ENCODE data around the gene FSD1. TPM values are rescaled to one million over a fixed set of nuclear protein-coding genes. Genes with fewer than 3 reads are reported as not detected.
"Not testable (repeated sequence)": the region's sequence is repeated elsewhere in the genome, so short reads cannot be mapped to it uniquely, and the experiment has no call there.

The FSD1 gene
- total RNA-seq, 2 donors from 2014 or later: 6.4 TPM; not detected in 1

DNA sequence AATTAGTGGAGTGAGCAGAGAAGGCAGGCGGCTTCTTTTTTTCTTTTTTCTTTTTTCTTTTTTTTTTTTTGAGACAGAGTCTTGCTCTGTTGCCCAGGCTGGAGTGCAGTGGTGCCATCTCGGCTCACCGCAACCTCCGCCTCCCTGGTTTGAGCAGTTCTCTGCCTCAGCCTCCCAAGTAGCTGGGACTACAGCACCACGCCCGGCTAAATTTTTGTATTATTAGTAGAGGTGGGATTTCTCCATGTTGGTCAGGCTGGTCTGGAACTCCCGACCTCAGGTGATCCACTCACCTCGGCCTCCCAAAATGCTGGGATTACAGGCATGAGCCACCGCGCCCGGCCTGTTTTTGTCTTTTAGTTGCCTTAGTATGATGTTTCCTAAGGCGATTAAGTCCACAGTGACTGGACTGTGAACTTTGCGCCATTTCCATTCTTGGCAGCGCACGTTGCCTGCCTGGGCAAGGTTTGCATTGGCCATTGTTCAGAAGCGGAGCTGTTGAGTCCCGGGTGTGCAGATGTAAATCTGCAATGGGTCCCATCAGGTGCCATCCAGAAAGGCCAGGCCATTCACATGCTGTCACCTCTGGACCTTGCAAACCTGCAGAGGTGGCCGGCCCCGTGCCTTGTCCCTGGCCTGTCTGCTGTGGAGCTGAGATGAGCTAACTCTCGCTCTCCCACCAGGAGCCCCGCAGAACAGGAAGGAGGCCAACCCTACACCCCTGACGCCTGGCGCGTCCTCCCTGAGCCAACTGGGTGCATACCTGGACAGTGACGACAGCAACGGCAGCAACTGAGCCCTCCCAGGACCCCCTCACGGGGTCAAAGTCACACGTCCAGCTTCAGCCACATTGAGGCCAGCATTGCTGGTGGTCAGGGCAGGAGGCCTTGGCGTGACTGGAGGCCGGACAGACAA is 36.2 kb upstream of the FSD1 start:
- no peak for DNase-seq (ENCODE audit: low spot score)
- Histone ChIP-seq H3K4me1 (replicated peaks) (no peaks in the 10 kb centered on the region), H3K9me3 (no peaks in the 10 kb centered on the region), H3K27me3 (replicated peaks; ENCODE audit: insufficient read depth) (no peaks in the 10 kb centered on the region), H3K36me3 (peaks cover 0 to 7% of the 10 kb centered on the region in 2 donors), H3K4me3 (no peak overlapping the region), H3K27ac (peak overlapping the region in 1 of 2 donors; percentile 58)
- TF ChIP-seq POLR2AphosphoS5 (IDR thresholded peaks at IDR 0.05) (no peak), POLR2A (IDR thresholded peaks at IDR 0.05) (no peak)
- TF ChIP-seq, protein P1, sequence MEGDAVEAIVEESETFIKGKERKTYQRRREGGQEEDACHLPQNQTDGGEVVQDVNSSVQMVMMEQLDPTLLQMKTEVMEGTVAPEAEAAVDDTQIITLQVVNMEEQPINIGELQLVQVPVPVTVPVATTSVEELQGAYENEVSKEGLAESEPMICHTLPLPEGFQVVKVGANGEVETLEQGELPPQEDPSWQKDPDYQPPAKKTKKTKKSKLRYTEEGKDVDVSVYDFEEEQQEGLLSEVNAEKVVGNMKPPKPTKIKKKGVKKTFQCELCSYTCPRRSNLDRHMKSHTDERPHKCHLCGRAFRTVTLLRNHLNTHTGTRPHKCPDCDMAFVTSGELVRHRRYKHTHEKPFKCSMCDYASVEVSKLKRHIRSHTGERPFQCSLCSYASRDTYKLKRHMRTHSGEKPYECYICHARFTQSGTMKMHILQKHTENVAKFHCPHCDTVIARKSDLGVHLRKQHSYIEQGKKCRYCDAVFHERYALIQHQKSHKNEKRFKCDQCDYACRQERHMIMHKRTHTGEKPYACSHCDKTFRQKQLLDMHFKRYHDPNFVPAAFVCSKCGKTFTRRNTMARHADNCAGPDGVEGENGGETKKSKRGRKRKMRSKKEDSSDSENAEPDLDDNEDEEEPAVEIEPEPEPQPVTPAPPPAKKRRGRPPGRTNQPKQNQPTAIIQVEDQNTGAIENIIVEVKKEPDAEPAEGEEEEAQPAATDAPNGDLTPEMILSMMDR (IDR thresholded peaks at IDR 0.05): no peak
- intact Hi-C loops (cut with DNase I): loop anchor here (5.0 to 10.0 kb wide), 3 partner anchors 84 to 257 kb away; partner anchors contain the start of genes CHAF1A and SH3GL1
- WGBS: 88% methylated on average over 30 of the region's 30 CpGs

DNA sequence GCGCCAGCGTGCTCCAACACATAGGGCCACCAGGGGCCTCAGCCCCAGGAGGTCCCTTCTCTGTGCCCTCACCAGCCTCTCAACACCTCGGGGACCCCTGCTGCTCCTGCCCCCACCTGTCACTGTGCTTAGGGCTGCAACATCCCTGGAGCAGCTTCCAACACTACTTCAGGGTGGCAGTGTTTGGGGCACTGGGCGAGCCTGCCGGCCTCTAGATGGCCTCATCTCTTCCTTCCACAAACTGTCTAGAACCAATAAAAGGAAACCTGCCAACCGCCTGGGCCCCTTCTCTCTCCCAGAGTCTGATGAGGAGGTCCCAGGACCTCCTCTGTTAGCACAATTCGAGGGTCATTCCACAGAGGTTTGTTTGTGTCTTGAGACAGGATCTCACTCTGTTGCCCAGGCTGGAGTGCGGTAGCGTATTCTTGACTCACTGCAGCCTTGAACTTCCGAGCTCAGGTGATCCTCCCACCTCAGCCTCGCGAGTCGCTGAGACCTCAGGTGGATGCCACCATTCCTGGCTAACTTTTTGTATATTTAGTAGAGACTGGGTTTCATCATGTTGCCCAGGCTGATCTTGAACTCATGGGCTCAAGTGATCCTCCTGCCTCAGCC is 35.5 kb upstream of the FSD1 start:
- WGBS: 80% methylated on average over 13 of the region's 13 CpGs
- TF ChIP-seq POLR2AphosphoS5 (IDR thresholded peaks at IDR 0.05): no peak
- TF ChIP-seq, protein P1 (IDR thresholded peaks at IDR 0.05): no peak
- TF ChIP-seq POLR2A (IDR thresholded peaks at IDR 0.05): no peak
- intact Hi-C loops (cut with DNase I): loop anchor here (5.0 to 10.0 kb wide), 3 partner anchors 83 to 256 kb away; partner anchors contain the start of genes CHAF1A and SH3GL1

GRCh38 chr19:4272894-4273293 is 31.5 kb upstream of the FSD1 start:
- DNase-seq (ENCODE audit: low spot score): no peak
- no peaks in the 10 kb centered on the region for H3K36me3 ChIP-seq
- intact Hi-C loops (cut with DNase I): no loop called here
- TF ChIP-seq, protein P1 (IDR thresholded peaks at IDR 0.05): no peak
- TF ChIP-seq POLR2AphosphoS5 (IDR thresholded peaks at IDR 0.05) (no peak), POLR2A (IDR thresholded peaks at IDR 0.05) (no peak)
- no peaks in the 10 kb centered on the region for H3K9me3 ChIP-seq
- 59% methylated on average over 9 of the region's 10 CpGs for WGBS
- no peaks in the 10 kb centered on the region for H3K4me1 ChIP-seq (replicated peaks)
- H3K27me3 ChIP-seq (replicated peaks; ENCODE audit: insufficient read depth): no peaks in the 10 kb centered on the region
- H3K4me3 ChIP-seq: no peak overlapping the region
- no peak overlapping the region for H3K27ac ChIP-seq

More for the DNA sequence above, 35.5 kb upstream of the FSD1 start:
- no peaks in the 10 kb centered on the region for H3K27me3 ChIP-seq (replicated peaks; ENCODE audit: insufficient read depth)
- no peak overlapping the region for H3K27ac ChIP-seq
- H3K36me3 ChIP-seq: peaks cover 0 to 7% of the 10 kb centered on the region in 2 donors
- H3K4me1 ChIP-seq (replicated peaks): no peaks in the 10 kb centered on the region
- no peak for DNase-seq (ENCODE audit: low spot score)
- no peak overlapping the region for H3K4me3 ChIP-seq
- H3K9me3 ChIP-seq: no peaks in the 10 kb centered on the region

- not testable (repeated sequence) for H3K9me3 ChIP-seq
Observed at GRCh38 chr19:4274321-4274686, 30.1 kb upstream of the FSD1 start.

DNA sequence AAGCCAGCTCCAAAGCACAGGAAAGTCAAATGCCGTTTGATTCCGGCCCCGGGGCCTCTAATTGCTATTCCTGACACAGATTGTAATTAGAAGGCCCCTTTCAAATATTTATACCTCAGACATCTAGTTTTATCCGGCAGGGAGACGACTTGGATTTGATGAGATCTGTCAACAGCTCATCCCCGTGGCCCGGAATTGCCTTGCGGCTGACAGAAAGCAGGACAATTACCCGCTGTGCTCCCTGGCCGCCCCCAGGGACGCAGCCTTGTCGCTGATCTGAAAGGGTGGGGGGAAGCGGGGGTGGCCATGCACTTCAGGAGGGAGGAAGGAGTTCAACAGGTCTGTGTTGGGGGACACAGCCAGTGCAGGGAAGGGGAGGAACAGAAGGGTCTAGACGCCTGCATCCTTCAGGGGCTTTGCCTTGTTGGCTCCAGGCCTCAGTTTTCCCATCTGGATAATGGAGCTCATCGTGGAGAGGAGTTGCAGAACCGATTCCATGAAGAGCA is 27.2 kb upstream of the FSD1 start:
- Histone ChIP-seq H3K4me1 (replicated peaks) (no peaks in the 10 kb centered on the region), H3K9me3 (no peaks in the 10 kb centered on the region), H3K27ac (no peak overlapping the region), H3K4me3 (no peak overlapping the region), H3K36me3 (no peaks in the 10 kb centered on the region), H3K27me3 (replicated peaks; ENCODE audit: insufficient read depth) (peaks cover 12% of the 10 kb centered on the region)
- WGBS: 47% methylated on average over 16 of the region's 16 CpGs
- intact Hi-C loops (cut with DNase I): no loop called here
- TF ChIP-seq, protein P1 (IDR thresholded peaks at IDR 0.05): no peak
- TF ChIP-seq POLR2AphosphoS5 (IDR thresholded peaks at IDR 0.05): no peak
- DNase-seq (ENCODE audit: low spot score): no peak

More at GRCh38 chr19:4274321-4274686, 30.1 kb upstream of the FSD1 start:
- H3K4me3 ChIP-seq; DNase-seq (ENCODE audit: low spot score); H3K27me3 ChIP-seq (replicated peaks; ENCODE audit: insufficient read depth); intact Hi-C loops (cut with DNase I); H3K27ac ChIP-seq; H3K36me3 ChIP-seq; H3K4me1 ChIP-seq (replicated peaks): not testable (repeated sequence)
- WGBS: 89% methylated on average over 6 of the region's 6 CpGs

All from prostate gland (tissue), 2 donors.